Neuronal stem cell (in vitro differentiated cells): Measurements from ENCODE around the gene PKD2.

Source experiments
- DNase-seq: peaks from one replicate; pipeline ENCODE4 v3.0.0-alpha.2; 2013; ENCODE audit warnings: low spot score
- H2AFZ ChIP-seq: one replicate; pipeline ENCODE4 v1.6.1; 2013; ENCODE audit warnings: mild to moderate bottlenecking, low read length, inconsistent platforms
- H2AK5ac ChIP-seq: 2 replicates; pipeline ENCODE4 v1.6.1; 2013; ENCODE audit warnings: low read depth, mild to moderate bottlenecking, inconsistent platforms, low read length, moderate library complexity, mixed read lengths
- H2BK120ac ChIP-seq: 2 replicates; pipeline ENCODE4 v1.6.1; 2013; ENCODE audit warnings: low read depth, mild to moderate bottlenecking, inconsistent platforms, low read length, moderate library complexity, mixed read lengths
- H2BK12ac ChIP-seq: one replicate; pipeline ENCODE4 v1.6.1; 2013; ENCODE audit warnings: low read length, inconsistent platforms
- H2BK15ac ChIP-seq: 2 replicates; pipeline ENCODE4 v1.6.1; 2013; ENCODE audit warnings: mild to moderate bottlenecking, low read length, inconsistent platforms, mixed read lengths
- H2BK5ac ChIP-seq: one replicate; pipeline ENCODE4 v1.6.1; 2013; ENCODE audit warnings: inconsistent platforms, mild to moderate bottlenecking, low read length, moderate library complexity
- H3K14ac ChIP-seq: one replicate; pipeline ENCODE4 v1.6.1; 2013; ENCODE audit warnings: low read length, inconsistent platforms
- H3K18ac ChIP-seq: 2 replicates; pipeline ENCODE4 v1.6.1; 2013; ENCODE audit warnings: low read length, inconsistent platforms
- H3K23ac ChIP-seq: 2 replicates; pipeline ENCODE4 v1.6.1; 2013; ENCODE audit warnings: low read depth, mild to moderate bottlenecking, mixed read lengths, low read length, inconsistent platforms; ENCODE audit not compliant: poor library complexity
- H3K27ac ChIP-seq: replicated peaks from 3 replicates; pipeline ENCODE4 v1.5.1; 2013; ENCODE audit warnings: low read length, inconsistent platforms
- H3K27me3 ChIP-seq, 3 experiments: 2 replicates each; pipeline ENCODE4 v1.6.1; 2013; ENCODE audit warnings: low read length in 3 of 3, mild to moderate bottlenecking in 2 of 3, inconsistent platforms in 1 of 3, low read depth in 1 of 3, mixed read lengths in 1 of 3, moderate library complexity in 1 of 3; ENCODE audit not compliant: control insufficient read depth in 3 of 3, insufficient read depth in 3 of 3
- H3K36me3 ChIP-seq, 2 donors: replicated peaks in 1 of 2; 2 replicates each; pipeline ENCODE4 v1.6.1; 2013; ENCODE audit warnings: low read length in 2 of 2; ENCODE audit not compliant: control insufficient read depth in 2 of 2, insufficient read depth in 2 of 2
- H3K4ac ChIP-seq: 2 replicates; pipeline ENCODE4 v1.6.1; 2013; ENCODE audit warnings: inconsistent platforms, mild to moderate bottlenecking, low read length, moderate library complexity
- H3K4me1 ChIP-seq, 2 donors: 1 replicate in 1 of 2; 2 replicates in 1 of 2; pipeline ENCODE4 v1.6.1; 2013; ENCODE audit warnings: low read length in 2 of 2, low read depth in 1 of 2; ENCODE audit not compliant: control insufficient read depth in 2 of 2, insufficient read depth in 1 of 2
- H3K4me2 ChIP-seq: one replicate; pipeline ENCODE4 v1.6.1; 2013; ENCODE audit warnings: mild to moderate bottlenecking, low read length, inconsistent platforms; ENCODE audit not compliant: insufficient read depth, poor library complexity, severe bottlenecking
- H3K4me3 ChIP-seq, 2 donors: 2 replicates each; pipeline ENCODE4 v1.5.1; 2013; ENCODE audit warnings: low read length in 2 of 2, mild to moderate bottlenecking in 2 of 2, inconsistent platforms in 1 of 2, moderate library complexity in 1 of 2
- H3K79me1 ChIP-seq: one replicate; pipeline ENCODE4 v1.6.1; 2013; ENCODE audit warnings: low read depth, mild to moderate bottlenecking, inconsistent platforms, low read length, moderate library complexity
- H3K9ac ChIP-seq: one replicate; pipeline ENCODE4 v1.6.1; 2013; ENCODE audit warnings: mild to moderate bottlenecking, low read depth, low read length, inconsistent platforms; ENCODE audit not compliant: poor library complexity
- H3K9me3 ChIP-seq, 2 donors: replicated peaks in 1 of 2; 2 replicates each; pipeline versions ENCODE3 to v1.6.1; 2013; ENCODE audit warnings: low read length in 2 of 2, mild to moderate bottlenecking in 2 of 2, inconsistent platforms in 1 of 2, low read depth in 1 of 2, mixed read lengths in 1 of 2, moderate library complexity in 1 of 2; ENCODE audit not compliant: control insufficient read depth in 2 of 2, insufficient read depth in 1 of 2
- H4K8ac ChIP-seq: one replicate; pipeline ENCODE4 v1.6.1; 2013; ENCODE audit warnings: low read depth, mild to moderate bottlenecking, inconsistent platforms, low read length, moderate library complexity
- H4K91ac ChIP-seq: one replicate; pipeline ENCODE4 v1.6.1; 2013; ENCODE audit warnings: low read length, low read depth, mild to moderate bottlenecking, inconsistent platforms; ENCODE audit not compliant: poor library complexity
- WGBS, 2 donors: extraction: QIAGEN DNeasy Blood & Tissue Kit; methylation state at CpG; one replicate each; pipeline ENCODE4 v1.1.7; 2013; ENCODE audit warnings: missing lambda C conversion rate in 2 of 2, mixed read lengths in 1 of 2; ENCODE audit not compliant: insufficient read length in 2 of 2, insufficient replicate concordance in 1 of 2; ENCODE audit errors: extremely low coverage in 2 of 2; 5-methylcytosine and 5-hydroxymethylcytosine counted together

PKD2 gene

DNA sequence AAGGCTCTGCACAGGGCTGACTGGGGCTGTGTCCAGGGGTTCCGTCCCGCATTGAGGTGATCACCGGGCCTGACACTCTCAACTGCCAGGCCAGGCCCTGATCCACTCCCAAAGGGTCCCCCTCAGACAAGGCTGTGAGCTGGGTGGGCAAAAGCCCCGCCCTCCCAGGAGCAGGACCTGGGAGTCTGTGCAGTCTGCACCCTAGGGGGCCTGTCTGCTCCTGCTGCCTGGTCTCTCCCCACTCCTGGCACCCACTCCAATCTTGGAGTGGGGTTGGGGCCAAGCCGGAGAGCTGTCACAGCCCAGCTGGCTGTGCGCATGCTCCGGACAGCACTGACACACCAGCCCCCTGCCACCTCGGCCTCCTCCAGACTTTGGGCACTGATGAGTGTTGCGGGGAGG is 41.3 kb upstream of the PKD2 start:
- Histone ChIP-seq H3K18ac (peak overlapping the region; percentile 25), H3K14ac (no peak overlapping the region), H3K4me2 (no peak overlapping the region), H3K36me3 (no peaks in the 10 kb centered on the region), H3K4ac (no peak overlapping the region), H2BK12ac (no peak overlapping the region), H2BK5ac (peak overlapping the region; percentile 33), H2AFZ (no peak overlapping the region), H4K8ac (no peak overlapping the region), H3K9ac (peak overlapping the region; percentile 63), H3K4me1 (no peaks in the 10 kb centered on the region), H2AK5ac (peak overlapping the region; percentile 70), H3K4me3 (no peak overlapping the region), H4K91ac (no peak overlapping the region), H3K9me3 (peaks cover 0 to 2% of the 10 kb centered on the region in 2 donors), H2BK120ac (no peak overlapping the region), H2BK15ac (no peak overlapping the region), H3K79me1 (no peaks in the 10 kb centered on the region), H3K23ac (no peak overlapping the region), H3K27me3 (no peaks in the 10 kb centered on the region), H3K27ac (no peak overlapping the region)
- WGBS, 2 donors: no CpG with 5 or more reads among the region's 9 CpGs
- DNase-seq: no peak

DNA sequence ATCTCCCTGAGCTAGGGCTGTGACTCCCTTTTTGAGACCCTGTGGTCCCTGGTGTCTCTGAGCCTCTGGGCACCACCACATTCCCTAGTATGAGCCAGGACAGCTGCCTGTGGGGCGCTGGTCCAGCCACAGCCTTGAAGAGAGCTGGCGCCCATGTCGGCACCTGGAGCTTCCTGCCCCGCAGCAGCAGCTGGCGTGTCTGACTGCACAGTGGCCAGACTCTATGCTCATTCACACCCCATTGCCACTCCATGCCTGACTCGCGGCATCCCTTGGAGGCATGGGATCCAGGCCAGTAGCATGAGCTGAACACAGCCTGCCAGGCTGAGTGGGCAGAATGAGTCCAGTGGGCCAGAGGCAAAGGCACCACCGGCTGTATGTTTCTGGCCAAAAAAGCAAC is 40.2 kb upstream of the PKD2 start:
- no peak overlapping the region for H2AK5ac ChIP-seq
- H3K23ac ChIP-seq: no peak overlapping the region
- no peak overlapping the region for H4K91ac ChIP-seq
- no peak overlapping the region for H2AFZ ChIP-seq
- H2BK120ac ChIP-seq: no peak overlapping the region
- no peak overlapping the region for H2BK5ac ChIP-seq
- no peak for DNase-seq
- no peaks in the 10 kb centered on the region for H3K79me1 ChIP-seq
- no peak overlapping the region for H3K27ac ChIP-seq
- no peak overlapping the region for H3K4ac ChIP-seq
- WGBS, 2 donors: no CpG with 5 or more reads among the region's 8 CpGs
- peak overlapping the region; percentile 55 for H2BK15ac ChIP-seq
- H3K4me2 ChIP-seq: no peak overlapping the region
- no peak overlapping the region for H3K18ac ChIP-seq
- no peak overlapping the region for H2BK12ac ChIP-seq
- H3K9ac ChIP-seq: peak overlapping the region; percentile 60
- H3K14ac ChIP-seq: no peak overlapping the region
- H3K4me3 ChIP-seq: no peak overlapping the region
- H3K4me1 ChIP-seq: no peaks in the 10 kb centered on the region
- H3K27me3 ChIP-seq: no peaks in the 10 kb centered on the region
- no peaks in the 10 kb centered on the region for H3K36me3 ChIP-seq
- no peak overlapping the region for H4K8ac ChIP-seq
- H3K9me3 ChIP-seq: no peaks in the 10 kb centered on the region

GRCh38 chr4:87970121-87970520 is 37.3 kb upstream of the PKD2 start:
- no peak for DNase-seq
- Histone ChIP-seq H3K36me3 (no peaks in the 10 kb centered on the region), H2AK5ac (no peak overlapping the region), H3K4me3 (no peak overlapping the region), H2BK120ac (no peak overlapping the region), H3K23ac (no peak overlapping the region), H3K4me1 (peaks cover 0 to 4% of the 10 kb centered on the region in 2 donors), H2AFZ (no peak overlapping the region), H3K4ac (no peak overlapping the region), H3K9ac (no peak overlapping the region), H3K27ac (no peak overlapping the region), H2BK15ac (no peak overlapping the region), H3K4me2 (no peak overlapping the region), H3K27me3 (no peaks in the 10 kb centered on the region), H4K8ac (no peak overlapping the region), H3K18ac (no peak overlapping the region), H2BK5ac (no peak overlapping the region), H3K79me1 (no peaks in the 10 kb centered on the region), H2BK12ac (no peak overlapping the region), H3K9me3 (no peaks in the 10 kb centered on the region), H3K14ac (no peak overlapping the region), H4K91ac (no peak overlapping the region)
- WGBS, 2 donors: no CpG with 5 or more reads among the region's 2 CpGs

DNA sequence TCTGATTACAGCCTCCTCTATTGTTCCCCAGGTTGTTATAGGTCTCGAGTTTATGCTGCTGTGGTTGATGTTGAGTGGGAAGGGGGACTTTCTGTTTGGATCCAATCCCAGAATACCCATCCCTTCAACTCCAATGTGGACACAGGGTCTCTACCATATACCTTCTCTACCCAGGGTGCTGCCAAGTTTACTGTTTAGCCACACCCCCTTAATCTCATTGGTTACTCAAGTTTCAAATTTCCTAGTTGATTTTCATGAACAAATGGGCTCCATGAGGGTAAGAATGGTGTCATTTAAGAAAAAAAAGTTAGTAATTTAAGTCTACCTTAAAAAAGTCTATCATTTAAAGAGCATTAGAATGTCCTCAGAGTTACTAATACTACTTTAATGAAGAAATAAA is 35.6 kb upstream of the PKD2 start:
- Histone ChIP-seq H3K14ac (no peak overlapping the region), H3K4me3 (no peak overlapping the region), H3K4me1 (peaks cover 0 to 13% of the 10 kb centered on the region in 2 donors), H3K79me1 (no peaks in the 10 kb centered on the region), H3K9me3 (no peaks in the 10 kb centered on the region), H3K27ac (no peak overlapping the region), H2BK120ac (no peak overlapping the region), H4K91ac (no peak overlapping the region), H2AK5ac (no peak overlapping the region), H2BK12ac (no peak overlapping the region), H2BK5ac (no peak overlapping the region), H3K18ac (no peak overlapping the region), H3K4me2 (no peak overlapping the region), H3K9ac (no peak overlapping the region), H3K36me3 (no peaks in the 10 kb centered on the region), H2AFZ (peak overlapping the region; percentile 3), H3K27me3 (no peaks in the 10 kb centered on the region), H2BK15ac (no peak overlapping the region), H4K8ac (no peak overlapping the region), H3K23ac (no peak overlapping the region), H3K4ac (no peak overlapping the region)
- no CpG with 5 or more reads among the region's 1 CpG for WGBS, 2 donors
- DNase-seq: no peak
